DOHH2 (cell line): ENCODE data around the gene HEMGN.

Experiments used
- EZH2phosphoT487 ChIP-seq: fragments of 200-600 bp; sonication (generic); IDR thresholded peaks from 2 replicates; pipeline ENCODE4 v1.6.1; 2017; ENCODE audit warnings: borderline replicate concordance, mild to moderate bottlenecking, antibody characterized with exemption, low read length, moderate library complexity, mixed read lengths
- TF ChIP-seq, protein P1 (sequence below): fragments of 200-600 bp; sonication (generic); IDR thresholded peaks from one replicate; pipeline ENCODE4 v1.5.1; 2014; ENCODE audit warnings: antibody characterized with exemption, mild to moderate bottlenecking, low read depth, low read length; ENCODE audit not compliant: poor library complexity, severe bottlenecking

DNA sequence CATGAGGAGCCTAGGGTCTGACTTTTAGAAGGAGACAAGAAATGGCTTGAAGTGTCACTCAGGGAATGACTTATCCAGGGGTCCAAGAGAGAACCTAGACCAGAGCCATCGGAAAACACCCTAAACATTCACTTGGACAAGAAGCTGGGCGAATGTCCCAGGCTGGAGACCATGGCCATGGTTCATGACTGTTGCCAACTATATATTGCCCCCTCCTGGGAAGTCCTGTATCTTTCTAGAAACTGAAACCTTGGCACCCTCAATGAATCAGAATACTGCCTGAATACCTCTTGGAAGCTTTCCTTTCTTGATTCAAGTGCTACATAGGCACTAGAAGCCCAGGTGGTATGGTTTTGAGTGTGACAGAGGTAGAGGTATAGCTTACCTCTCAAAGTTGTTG is 45.6 kb downstream of the HEMGN start:
- TF ChIP-seq, protein P1, sequence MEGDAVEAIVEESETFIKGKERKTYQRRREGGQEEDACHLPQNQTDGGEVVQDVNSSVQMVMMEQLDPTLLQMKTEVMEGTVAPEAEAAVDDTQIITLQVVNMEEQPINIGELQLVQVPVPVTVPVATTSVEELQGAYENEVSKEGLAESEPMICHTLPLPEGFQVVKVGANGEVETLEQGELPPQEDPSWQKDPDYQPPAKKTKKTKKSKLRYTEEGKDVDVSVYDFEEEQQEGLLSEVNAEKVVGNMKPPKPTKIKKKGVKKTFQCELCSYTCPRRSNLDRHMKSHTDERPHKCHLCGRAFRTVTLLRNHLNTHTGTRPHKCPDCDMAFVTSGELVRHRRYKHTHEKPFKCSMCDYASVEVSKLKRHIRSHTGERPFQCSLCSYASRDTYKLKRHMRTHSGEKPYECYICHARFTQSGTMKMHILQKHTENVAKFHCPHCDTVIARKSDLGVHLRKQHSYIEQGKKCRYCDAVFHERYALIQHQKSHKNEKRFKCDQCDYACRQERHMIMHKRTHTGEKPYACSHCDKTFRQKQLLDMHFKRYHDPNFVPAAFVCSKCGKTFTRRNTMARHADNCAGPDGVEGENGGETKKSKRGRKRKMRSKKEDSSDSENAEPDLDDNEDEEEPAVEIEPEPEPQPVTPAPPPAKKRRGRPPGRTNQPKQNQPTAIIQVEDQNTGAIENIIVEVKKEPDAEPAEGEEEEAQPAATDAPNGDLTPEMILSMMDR = no peak
- TF ChIP-seq EZH2phosphoT487 = no peak
